Fibroblast of the aortic adventitia (primary cell): Measurements from ENCODE around the gene PPARA. TPM values are rescaled to one million over a fixed set of nuclear protein-coding genes. Genes with fewer than 3 reads are reported as not detected.

Experiments used
- DNase-seq: peaks from one replicate; pipeline ENCODE4 v3.0.0-alpha.2; 2010; ENCODE audit warnings: low read depth
- H3K4me3 ChIP-seq: 2 replicates; pipeline ENCODE4 v1.5.1; 2011; ENCODE audit warnings: low read depth, mild to moderate bottlenecking, control low read depth, low read length, moderate library complexity
- total RNA-seq: library from RNA; depleted of rRNA; stranded (reverse); fragments of >200 nt; gene quantifications from 2 replicates; pipeline ENCODE4 v1.2.3, GENCODE V29; 2012; ENCODE audit warnings: low replicate concordance
- TF ChIP-seq, protein P1 (sequence below): IDR thresholded peaks from 2 replicates; pipeline ENCODE4 v1.5.1; 2011; ENCODE audit warnings: mild to moderate bottlenecking, low read length, control low read depth, inconsistent platforms; ENCODE audit not compliant: insufficient read depth

PPARA gene
- total RNA-seq, 1 donor: 13.4 TPM

DNA sequence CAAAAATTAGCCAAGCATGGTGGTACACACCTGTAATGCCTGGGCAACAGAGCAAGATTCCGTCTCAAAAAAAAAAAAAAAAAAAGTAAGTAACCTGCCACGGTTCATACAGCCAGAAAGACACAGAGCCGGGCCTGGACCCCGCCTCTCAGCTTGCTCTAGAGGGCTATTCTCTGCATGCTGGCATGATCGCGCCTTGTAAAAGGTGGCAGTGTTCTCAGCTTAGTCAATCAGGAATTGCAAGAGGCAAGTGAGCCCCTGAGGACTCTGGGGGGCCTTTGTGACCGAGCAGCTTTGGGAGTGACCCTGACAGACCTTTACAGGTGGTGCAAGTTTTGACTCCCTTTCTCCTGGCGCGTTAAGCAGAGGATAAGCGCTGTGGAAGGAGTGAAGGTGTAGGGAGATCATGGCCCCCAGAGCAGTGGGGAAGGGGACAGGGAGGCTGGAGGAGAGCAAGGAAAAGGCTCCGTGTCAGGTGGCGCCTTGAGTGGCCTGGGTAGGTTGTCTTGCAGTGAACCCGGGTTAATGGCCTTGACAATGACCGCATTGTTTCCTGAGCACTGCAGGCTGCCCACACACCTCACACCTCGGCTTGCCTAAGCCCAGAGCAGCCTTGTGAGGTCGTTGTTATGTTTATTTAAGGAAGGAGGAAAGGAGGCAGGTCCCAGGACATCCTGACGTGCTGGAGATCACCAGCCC, 50.9 kb downstream of the PPARA start:
- TF ChIP-seq, protein P1, sequence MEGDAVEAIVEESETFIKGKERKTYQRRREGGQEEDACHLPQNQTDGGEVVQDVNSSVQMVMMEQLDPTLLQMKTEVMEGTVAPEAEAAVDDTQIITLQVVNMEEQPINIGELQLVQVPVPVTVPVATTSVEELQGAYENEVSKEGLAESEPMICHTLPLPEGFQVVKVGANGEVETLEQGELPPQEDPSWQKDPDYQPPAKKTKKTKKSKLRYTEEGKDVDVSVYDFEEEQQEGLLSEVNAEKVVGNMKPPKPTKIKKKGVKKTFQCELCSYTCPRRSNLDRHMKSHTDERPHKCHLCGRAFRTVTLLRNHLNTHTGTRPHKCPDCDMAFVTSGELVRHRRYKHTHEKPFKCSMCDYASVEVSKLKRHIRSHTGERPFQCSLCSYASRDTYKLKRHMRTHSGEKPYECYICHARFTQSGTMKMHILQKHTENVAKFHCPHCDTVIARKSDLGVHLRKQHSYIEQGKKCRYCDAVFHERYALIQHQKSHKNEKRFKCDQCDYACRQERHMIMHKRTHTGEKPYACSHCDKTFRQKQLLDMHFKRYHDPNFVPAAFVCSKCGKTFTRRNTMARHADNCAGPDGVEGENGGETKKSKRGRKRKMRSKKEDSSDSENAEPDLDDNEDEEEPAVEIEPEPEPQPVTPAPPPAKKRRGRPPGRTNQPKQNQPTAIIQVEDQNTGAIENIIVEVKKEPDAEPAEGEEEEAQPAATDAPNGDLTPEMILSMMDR: no peak
- no peak overlapping the region for H3K4me3 ChIP-seq
- DNase-seq: no peak

DNA sequence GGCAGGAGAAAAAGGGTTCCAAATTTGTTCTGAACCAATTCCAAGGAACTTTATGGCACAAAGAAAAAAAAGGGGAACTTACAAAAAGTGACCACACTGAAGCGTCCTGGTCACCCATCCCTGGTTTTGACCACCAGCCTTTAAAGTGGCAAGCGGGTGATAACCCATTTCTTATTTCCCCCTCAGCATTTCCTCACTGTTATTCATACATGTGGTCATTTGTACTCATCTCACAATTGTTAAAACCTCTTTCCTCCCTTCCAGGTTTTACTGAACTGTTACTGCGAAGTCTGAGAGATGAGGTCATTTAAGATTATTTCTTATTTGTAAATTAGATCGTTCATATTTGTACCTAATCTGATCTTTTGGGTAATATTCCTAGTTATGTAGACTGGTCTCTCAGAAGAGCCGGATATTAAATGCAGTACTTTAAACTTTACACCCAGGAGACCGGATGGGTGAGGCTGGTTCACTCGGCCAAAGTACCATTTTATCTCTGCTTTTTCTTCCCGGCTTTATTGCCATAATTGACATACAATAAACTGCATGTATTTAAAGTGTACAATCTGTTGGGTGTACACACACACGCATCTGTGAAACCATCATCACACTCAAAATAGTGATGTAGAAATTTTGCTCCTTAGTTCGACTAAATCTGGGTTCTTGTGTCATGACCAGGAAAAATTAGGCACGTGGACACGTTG, 52.7 kb downstream of the PPARA start:
- no peak for DNase-seq
- TF ChIP-seq, protein P1: no peak
- H3K4me3 ChIP-seq: no peak overlapping the region

DNA sequence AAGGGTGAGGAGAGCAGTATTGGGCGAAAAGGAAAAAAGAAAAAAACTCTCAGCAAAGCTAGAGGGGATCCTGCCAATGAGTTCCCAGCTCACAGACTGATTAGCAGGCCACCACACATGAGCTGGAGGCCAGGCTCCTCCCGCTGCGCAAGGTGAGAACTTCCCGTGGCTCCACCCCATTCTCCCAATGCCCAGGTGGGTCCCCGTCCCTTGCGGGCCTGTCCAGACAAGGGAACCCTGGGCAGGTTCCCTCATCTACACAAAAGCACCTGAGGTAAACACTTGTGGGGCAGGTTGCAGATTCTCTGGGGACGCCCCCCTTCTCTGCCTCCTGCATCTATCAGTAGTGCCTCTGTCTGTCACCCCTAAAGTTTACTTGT, 53.3 kb downstream of the PPARA start:
- TF ChIP-seq, protein P1: no peak
- no peak for DNase-seq
- H3K4me3 ChIP-seq: no peak overlapping the region

DNA sequence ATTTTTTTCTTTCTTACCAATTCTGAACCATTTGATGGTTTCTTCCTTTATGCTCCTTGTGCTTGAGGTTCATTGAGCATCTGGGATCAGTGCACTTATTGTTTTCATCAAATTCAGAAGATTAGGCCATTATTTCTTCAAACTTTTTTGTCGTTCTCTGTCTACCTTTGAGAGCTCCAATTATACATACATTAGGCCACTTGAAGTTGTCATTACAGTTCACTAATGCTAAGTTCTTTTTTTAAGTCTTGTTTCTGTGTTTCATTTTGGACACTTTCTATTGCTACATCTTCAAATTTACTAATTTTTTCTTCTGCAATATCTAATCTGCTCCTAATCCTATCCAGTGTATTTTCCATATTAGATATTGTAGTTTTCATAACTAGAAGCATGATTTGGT, 58.9 kb downstream of the PPARA start:
- no peak overlapping the region for H3K4me3 ChIP-seq
- no peak for DNase-seq
- TF ChIP-seq, protein P1: no peak

DNA sequence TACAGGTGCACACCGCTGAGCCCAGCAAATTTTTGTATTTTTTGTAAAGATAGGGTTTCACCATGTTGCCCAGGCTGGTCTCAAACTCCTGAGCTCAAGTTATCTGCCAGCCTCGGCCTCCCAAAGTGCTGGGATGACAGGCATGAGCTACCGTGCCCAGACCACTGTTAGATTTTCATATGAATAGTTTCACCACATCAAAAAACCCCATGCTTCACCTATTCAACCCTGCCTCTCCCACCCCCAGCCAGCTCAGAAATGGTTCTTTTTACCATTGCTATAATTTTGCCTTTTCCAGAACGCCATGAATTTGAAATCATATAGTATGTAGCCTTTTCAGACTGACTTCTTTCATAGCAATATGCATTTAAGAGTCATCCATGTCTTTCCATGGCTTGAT, 61.9 kb downstream of the PPARA start:
- TF ChIP-seq, protein P1: no peak
- no peak for DNase-seq
- H3K4me3 ChIP-seq: no peak overlapping the region

DNA sequence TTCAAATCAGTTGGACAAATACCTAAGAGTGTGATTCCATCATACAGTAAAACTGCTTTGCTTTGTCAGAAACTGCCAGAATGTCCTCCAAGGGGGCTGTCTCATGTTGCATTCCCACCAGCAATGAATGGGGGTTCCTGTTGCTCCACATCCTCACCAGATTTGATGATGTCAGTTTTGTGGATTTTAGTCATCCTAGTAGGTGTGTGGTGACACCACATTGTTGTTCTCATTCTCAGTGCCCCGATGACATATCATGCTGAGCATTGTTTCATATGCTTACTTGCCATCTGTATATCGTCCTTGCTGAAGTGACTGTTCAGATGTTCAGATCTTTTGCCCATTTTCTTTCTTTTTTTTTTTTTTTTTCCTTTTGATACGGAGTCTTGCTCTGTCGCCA, 62.7 kb downstream of the PPARA start:
- no peak for DNase-seq
- H3K4me3 ChIP-seq: no peak overlapping the region
- TF ChIP-seq, protein P1: no peak

DNA sequence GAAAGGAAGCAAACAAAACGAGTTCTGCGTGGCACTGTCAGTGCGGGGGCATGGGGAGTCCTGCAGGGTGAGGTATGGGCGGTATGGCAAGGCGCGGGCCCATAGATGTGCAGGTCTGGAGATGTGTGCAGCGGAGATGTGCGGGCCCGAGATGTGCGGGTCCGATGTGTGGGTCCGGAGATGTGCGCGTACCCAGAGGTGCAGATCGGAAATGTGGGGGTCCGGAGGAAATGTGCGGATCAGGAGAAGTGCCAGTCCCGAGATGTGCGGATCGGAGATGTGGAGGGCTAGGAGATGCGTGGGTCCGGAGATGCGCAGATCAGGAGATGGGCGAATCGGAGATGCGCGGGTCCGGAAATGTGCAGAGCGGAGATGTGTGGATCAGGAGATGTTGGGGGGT, 63.8 kb downstream of the PPARA start:
- TF ChIP-seq, protein P1: no peak
- no peak for DNase-seq
- H3K4me3 ChIP-seq: no peak overlapping the region
